ENCODE results near the gene KDF1.

Gene KDF1

GRCh38 chr1:26976621-26977510, 16.6 kb upstream of the KDF1 start:
- H3K27ac ChIP-seq, result no peak overlapping the region
- no peak for TF ChIP-seq CTCF (conservative IDR thresholded peaks at IDR 0.05)
- no peak for TF ChIP-seq ZFX (IDR thresholded peaks at IDR 0.05)

GRCh38 chr1:26972821-26973220, 12.6 kb upstream of the KDF1 start:
- TF ChIP-seq ZFX (IDR thresholded peaks at IDR 0.05) (no peak), CTCF (conservative IDR thresholded peaks at IDR 0.05) (no peak)
- no peak overlapping the region for H3K27ac ChIP-seq

- TF ChIP-seq CTCF (conservative IDR thresholded peaks at IDR 0.05) (no peak), ZFX (IDR thresholded peaks at IDR 0.05) (no peak)
- no peak overlapping the region for H3K27ac ChIP-seq
Measured at GRCh38 chr1:26972390-26972789, 12.1 kb upstream of the KDF1 start.

DNA sequence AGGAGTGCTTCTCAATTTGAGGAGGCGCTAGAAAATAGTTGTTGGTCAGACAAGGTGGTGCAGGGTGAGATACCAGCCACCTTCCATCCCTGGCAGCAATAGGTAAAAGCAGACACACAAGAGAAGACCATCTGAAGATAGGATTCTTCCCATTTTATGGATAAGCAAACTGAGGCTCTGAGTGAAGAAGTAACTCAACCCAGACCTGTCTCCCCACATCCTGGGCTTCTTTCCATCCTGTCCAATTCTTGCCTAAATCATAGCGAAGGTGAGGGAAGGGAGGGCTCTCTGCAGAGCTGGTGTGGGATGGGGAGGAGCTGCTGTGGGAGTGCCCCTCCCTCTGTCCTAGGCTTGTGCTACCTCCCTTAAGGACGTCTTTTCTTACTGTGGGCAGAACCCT, 11.3 kb upstream of the KDF1 start:
- no peak for TF ChIP-seq ZFX (IDR thresholded peaks at IDR 0.05)
- TF ChIP-seq CTCF (conservative IDR thresholded peaks at IDR 0.05), result no peak
- no peak overlapping the region for H3K27ac ChIP-seq

DNA sequence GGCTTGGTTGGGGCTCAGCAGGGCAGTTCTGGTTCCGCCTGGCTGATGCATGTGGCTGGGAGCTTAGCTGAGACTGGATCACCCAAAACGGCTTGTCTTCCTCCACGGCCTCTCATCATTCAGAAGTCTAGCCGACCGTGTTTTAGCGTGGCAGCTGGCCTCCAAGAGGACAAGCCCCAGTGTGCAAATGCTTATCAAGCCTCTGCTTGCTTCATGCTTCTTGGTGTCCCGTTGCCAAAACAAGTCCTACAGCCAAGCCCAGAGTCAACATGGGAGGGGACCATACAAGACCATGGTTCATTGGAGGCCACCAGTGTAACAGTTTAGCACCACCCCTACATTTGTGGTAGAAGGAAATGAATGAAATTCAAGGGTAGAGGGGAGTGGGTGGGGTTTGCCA, 10.5 kb upstream of the KDF1 start:
- no peak for TF ChIP-seq CTCF (conservative IDR thresholded peaks at IDR 0.05)
- TF ChIP-seq ZFX (IDR thresholded peaks at IDR 0.05), result no peak
- H3K27ac ChIP-seq, result no peak overlapping the region

GRCh38 chr1:26965628-26966027, 5.4 kb upstream of the KDF1 start:
- TF ChIP-seq CTCF (conservative IDR thresholded peaks at IDR 0.05), result no peak
- TF ChIP-seq ZFX (IDR thresholded peaks at IDR 0.05), result no peak
- no peak overlapping the region for H3K27ac ChIP-seq

- no peak for TF ChIP-seq CTCF (conservative IDR thresholded peaks at IDR 0.05)
- TF ChIP-seq ZFX (IDR thresholded peaks at IDR 0.05), result no peak
Measured at GRCh38 chr1:26965213-26965612, 4.9 kb upstream of the KDF1 start.

More at GRCh38 chr1:26965213-26965612, 4.9 kb upstream of the KDF1 start:
- H3K27ac ChIP-seq, result no peak overlapping the region
